DND-41 (cell line): ENCODE data around the gene CYSLTR2.

Experiments
- ATAC-seq: fragments of 200-7000 bp; cut with Tn5 transposase; 3 replicates; pipeline ENCODE4 v1.9.1; 2021; ENCODE audit warnings: low read depth; ENCODE audit not compliant: insufficient read depth
- DNase-seq: peaks from one replicate; pipeline ENCODE4 v3.0.0-alpha.2; 2020
- H2AFZ ChIP-seq: 2 replicates; pipeline ENCODE4 v1.6.0; 2012; ENCODE audit warnings: low read depth, low read length
- H3K27ac ChIP-seq: 2 replicates; pipeline ENCODE4 v1.5.1; 2012; ENCODE audit warnings: low read length, inconsistent platforms
- H3K27me3 ChIP-seq: fragments of 200-600 bp; sonication (generic); 2 replicates; pipeline ENCODE4 v1.6.0; 2012; ENCODE audit warnings: low read length, mild to moderate bottlenecking, inconsistent platforms; ENCODE audit not compliant: insufficient read depth, poor library complexity
- H3K36me3 ChIP-seq: 2 replicates; pipeline ENCODE4 v1.5.1; 2012; ENCODE audit warnings: low read length, inconsistent platforms; ENCODE audit not compliant: insufficient read depth
- H3K4me1 ChIP-seq: 2 replicates; pipeline ENCODE4 v1.5.1; 2012; ENCODE audit warnings: mild to moderate bottlenecking, low read length; ENCODE audit not compliant: insufficient read depth
- H3K4me2 ChIP-seq: 2 replicates; pipeline ENCODE4 v1.6.0; 2012; ENCODE audit warnings: mild to moderate bottlenecking, moderate library complexity, low read length, inconsistent platforms; ENCODE audit not compliant: insufficient read depth
- H3K4me3 ChIP-seq, 2 experiments: fragments of 200-600 bp in 1 of 2; shearing (Covaris generic) in 1 of 2; 2 replicates each; pipeline ENCODE4 v1.5.1; 2012 to 2016; ENCODE audit warnings: inconsistent platforms in 2 of 2, low read length in 2 of 2, mild to moderate bottlenecking in 2 of 2, low read depth in 1 of 2, moderate library complexity in 1 of 2
- H3K79me2 ChIP-seq: 2 replicates; pipeline ENCODE4 v1.6.0; 2012; ENCODE audit warnings: low read length, inconsistent platforms; ENCODE audit not compliant: insufficient read depth
- H3K9ac ChIP-seq: 2 replicates; pipeline ENCODE4 v1.6.0; 2012; ENCODE audit warnings: low read depth, mild to moderate bottlenecking, inconsistent platforms, low read length, moderate library complexity
- H3K9me3 ChIP-seq: 2 replicates; pipeline ENCODE4 v1.5.1; 2012; ENCODE audit warnings: low read length, moderate library complexity, mild to moderate bottlenecking, inconsistent platforms; ENCODE audit not compliant: insufficient read depth, severe bottlenecking
- H4K20me1 ChIP-seq: 2 replicates; pipeline ENCODE4 v1.6.0; 2012; ENCODE audit warnings: low read length; ENCODE audit not compliant: insufficient read depth
- CTCF ChIP-seq: IDR thresholded peaks from 2 replicates; pipeline ENCODE4 v1.5.1; 2012; ENCODE audit warnings: borderline replicate concordance, low read length, moderate library complexity, mild to moderate bottlenecking; ENCODE audit not compliant: poor library complexity, severe bottlenecking; ENCODE audit errors: extremely low read depth
- EZH2 ChIP-seq: IDR thresholded peaks from 3 replicates; pipeline ENCODE4 v1.6.1; 2012; ENCODE audit warnings: borderline replicate concordance, low read depth, mild to moderate bottlenecking, moderate library complexity, low read length, inconsistent platforms; ENCODE audit not compliant: severe bottlenecking

Gene CYSLTR2

DNA sequence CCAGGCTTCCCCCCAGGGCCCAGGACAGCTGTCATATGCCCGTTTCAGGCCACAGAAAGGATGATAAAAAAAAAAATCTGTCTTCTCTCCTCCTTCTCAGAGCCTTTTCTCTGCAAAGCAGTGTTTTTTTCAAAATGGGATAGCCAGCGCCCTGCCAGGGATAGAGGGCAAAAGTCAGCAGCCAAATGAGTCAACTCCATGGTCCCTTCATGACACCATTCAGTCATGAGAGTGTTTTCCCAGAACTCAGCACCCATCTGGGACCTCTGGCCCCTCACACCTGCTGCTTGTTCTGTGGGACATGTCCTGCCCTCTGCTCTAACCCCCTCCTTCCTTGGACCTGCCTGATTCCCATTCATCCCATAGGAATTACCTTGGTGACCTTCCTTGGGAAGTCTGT is 95.0 kb downstream of the CYSLTR2 start:
- Histone ChIP-seq H3K36me3 (no peaks in the 10 kb centered on the region), H3K9ac (no peak overlapping the region), H3K9me3 (no peaks in the 10 kb centered on the region), H3K4me1 (peaks cover 21% of the 10 kb centered on the region), H3K79me2 (no peaks in the 10 kb centered on the region), H4K20me1 (no peaks in the 10 kb centered on the region), H3K4me2 (no peak overlapping the region), H3K27me3 (no peaks in the 10 kb centered on the region), H2AFZ (no peak overlapping the region), H3K4me3 (no peak overlapping the region), H3K27ac (no peak overlapping the region)
- no peak for ATAC-seq
- no peak for DNase-seq
- TF ChIP-seq EZH2 (no peak), CTCF (no peak)

GRCh38 chr13:48749144-48749543 is 95.4 kb downstream of the CYSLTR2 start:
- no peak for ATAC-seq
- Histone ChIP-seq H3K4me2 (no peak overlapping the region), H2AFZ (no peak overlapping the region), H3K4me3 (no peak overlapping the region), H3K36me3 (no peaks in the 10 kb centered on the region), H4K20me1 (no peaks in the 10 kb centered on the region), H3K27me3 (no peaks in the 10 kb centered on the region), H3K9ac (no peak overlapping the region), H3K9me3 (no peaks in the 10 kb centered on the region), H3K79me2 (no peaks in the 10 kb centered on the region), H3K27ac (no peak overlapping the region), H3K4me1 (peaks cover 21% of the 10 kb centered on the region)
- TF ChIP-seq CTCF (no peak), EZH2 (no peak)
- no peak for DNase-seq

DNA sequence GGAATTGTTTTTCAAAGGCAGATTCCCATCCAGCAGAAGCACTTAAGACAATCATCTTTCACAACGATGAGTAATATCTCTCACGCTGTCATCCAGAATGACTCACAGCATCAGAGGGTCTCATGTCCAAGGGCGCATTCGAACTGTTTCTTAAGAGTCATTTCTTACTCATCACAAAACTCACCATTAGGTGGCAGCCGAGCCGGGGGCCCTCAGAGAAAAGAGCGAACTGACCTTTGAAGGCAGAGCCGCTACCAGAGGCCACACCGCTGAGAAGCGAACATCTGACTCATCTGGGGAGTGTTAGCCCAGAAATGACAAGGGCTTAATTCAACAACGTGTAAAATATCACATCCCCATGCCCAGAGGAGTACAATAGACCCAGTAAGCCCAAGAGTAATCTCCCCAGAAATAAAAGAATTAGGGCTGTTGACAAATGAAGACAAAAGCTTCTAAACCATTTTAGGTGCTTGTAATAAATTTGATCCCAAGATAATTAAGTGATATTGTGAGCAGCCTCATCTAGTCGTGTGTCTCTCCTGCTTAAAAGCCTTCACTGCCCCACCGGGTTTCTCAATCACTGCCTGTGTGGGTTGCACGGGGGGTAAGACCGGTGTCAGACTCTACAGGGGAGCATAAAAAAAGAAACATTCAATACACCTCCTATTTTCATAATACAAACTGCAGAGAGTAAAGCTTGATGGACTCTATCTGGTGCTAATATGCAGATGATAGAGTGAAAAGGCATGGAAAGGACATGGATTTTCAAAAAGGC is 96.2 kb downstream of the CYSLTR2 start:
- H3K27me3 ChIP-seq, result no peaks in the 10 kb centered on the region
- H3K4me3 ChIP-seq, result no peak overlapping the region
- no peaks in the 10 kb centered on the region for H3K9me3 ChIP-seq
- no peaks in the 10 kb centered on the region for H3K36me3 ChIP-seq
- no peak overlapping the region for H3K9ac ChIP-seq
- H4K20me1 ChIP-seq, result no peaks in the 10 kb centered on the region
- H3K4me2 ChIP-seq, result no peak overlapping the region
- H3K79me2 ChIP-seq, result no peaks in the 10 kb centered on the region
- no peak for ATAC-seq
- no peak overlapping the region for H3K27ac ChIP-seq
- TF ChIP-seq CTCF (no peak), EZH2 (no peak)
- peaks cover 21% of the 10 kb centered on the region for H3K4me1 ChIP-seq
- no peak overlapping the region for H2AFZ ChIP-seq
- DNase-seq, result no peak
